Body of pancreas (tissue), 4 donors: ENCODE results near the gene PACRG. TPM values are rescaled to one million over a fixed set of nuclear protein-coding genes. Genes with fewer than 3 reads are reported as not detected.

ENCODE experiments used
- ATAC-seq: fragments of 150-250 bp; one replicate; pipeline ENCODE4 v1.9.1; 2016
- DNase-seq, 4 donors: peaks; one replicate each; pipeline ENCODE4 v3.0.0-alpha.2; 2019
- H3K27ac ChIP-seq, 4 donors: fragments of 200-600 bp; sonication (generic); 1 replicate in 3 of 4; 2 replicates in 1 of 4; pipeline versions ENCODE4 v1.5.1 to v1.6.1; 2016 to 2019; ENCODE audit warnings: mild to moderate bottlenecking in 1 of 4, mixed read lengths in 1 of 4, moderate library complexity in 1 of 4
- H3K27me3 ChIP-seq, 2 donors: fragments of 200-600 bp; sonication (generic); one replicate each; pipeline ENCODE4 v1.6.0; 2016; ENCODE audit warnings: mild to moderate bottlenecking in 1 of 2
- H3K36me3 ChIP-seq, 2 donors: fragments of 200-600 bp; sonication (generic); replicated peaks in 1 of 2; 2 replicates each; pipeline ENCODE4 v1.5.1; 2016; ENCODE audit warnings: low read depth in 2 of 2; ENCODE audit not compliant: insufficient read depth in 1 of 2
- H3K4me1 ChIP-seq: fragments of 200-600 bp; sonication (generic); one replicate; pipeline ENCODE4 v1.6.0; 2016
- H3K4me3 ChIP-seq, 2 donors: fragments of 200-600 bp; sonication (generic); 1 replicate in 1 of 2; 2 replicates in 1 of 2; pipeline ENCODE4 v1.5.1; 2016 to 2019
- H3K9me3 ChIP-seq, 3 donors: fragments of 200-600 bp; sonication (generic); 1 replicate in 2 of 3; 2 replicates in 1 of 3; pipeline ENCODE4 v1.5.1; 2016
- CTCF ChIP-seq, 7 experiments: fragments of 450-650 bp in 4 of 7; fragments of 200-600 bp in 3 of 7; sonication (generic) in 3 of 7; IDR thresholded peaks; one replicate each; pipeline ENCODE4 v1.5.1; 2016 to 2019; ENCODE audit warnings: antibody characterized with exemption in 7 of 7
- POLR2A ChIP-seq, 3 donors: fragments of 450-650 bp; IDR thresholded peaks; one replicate each; pipeline ENCODE4 v1.6.1; 2016; ENCODE audit warnings: antibody characterized with exemption in 3 of 3, mild to moderate bottlenecking in 2 of 3
- WGBS, 2 donors: methylation state at CpG; one replicate each; pipeline ENCODE4 v1.1.5; 2017; 5-methylcytosine and 5-hydroxymethylcytosine counted together
- intact Hi-C: fragments of 100-400 bp; cut with DNase I; formaldehyde crosslinking; loops from one replicate; pipeline ENCODE4 v1.15.1; 2023
- total RNA-seq, 2 donors: library from RNA; depleted of rRNA; stranded (reverse); fragments of >200 nt; gene quantifications; one replicate each; pipeline ENCODE4 v1.1.0, GENCODE V29; 2016

PACRG gene
- total RNA-seq, 2 donors from 2014 or later = 7.8 to 10.9 TPM

DNA sequence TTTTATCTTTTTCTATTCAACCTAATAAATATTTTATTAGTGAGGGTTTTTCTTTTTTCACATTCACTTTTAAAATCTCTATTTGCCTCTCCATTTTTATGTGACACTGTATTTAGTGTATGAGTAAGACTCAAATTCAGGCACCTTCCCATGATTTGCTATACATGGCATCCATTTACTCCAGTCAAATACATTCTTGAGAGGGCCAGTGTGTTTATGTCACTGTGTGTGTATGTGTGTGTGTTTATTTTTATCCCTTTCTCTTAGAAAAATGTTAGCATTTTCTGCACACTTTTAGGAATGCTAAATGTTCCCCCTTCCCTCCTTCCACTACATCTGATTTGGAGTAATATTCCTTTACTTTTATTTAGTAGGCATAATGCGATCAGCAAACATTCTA is 290.0 kb downstream of the PACRG start:
- no peaks in the 10 kb centered on the region for H3K36me3 ChIP-seq
- TF ChIP-seq CTCF (IDR thresholded peaks at IDR 0.05) (no peak), POLR2A (IDR thresholded peaks at IDR 0.05) (no peak)
- no peak overlapping the region for H3K27ac ChIP-seq
- no peaks in the 10 kb centered on the region for H3K27me3 ChIP-seq
- no peak overlapping the region for H3K4me3 ChIP-seq
- WGBS, 2 donors = 87 to 92% methylated on average over 1 of the region's 1 CpG
- H3K4me1 ChIP-seq = no peaks in the 10 kb centered on the region
- intact Hi-C loops = no loop called here
- no peaks in the 10 kb centered on the region for H3K9me3 ChIP-seq
- DNase-seq (no peak), ATAC-seq (no peak)

DNA sequence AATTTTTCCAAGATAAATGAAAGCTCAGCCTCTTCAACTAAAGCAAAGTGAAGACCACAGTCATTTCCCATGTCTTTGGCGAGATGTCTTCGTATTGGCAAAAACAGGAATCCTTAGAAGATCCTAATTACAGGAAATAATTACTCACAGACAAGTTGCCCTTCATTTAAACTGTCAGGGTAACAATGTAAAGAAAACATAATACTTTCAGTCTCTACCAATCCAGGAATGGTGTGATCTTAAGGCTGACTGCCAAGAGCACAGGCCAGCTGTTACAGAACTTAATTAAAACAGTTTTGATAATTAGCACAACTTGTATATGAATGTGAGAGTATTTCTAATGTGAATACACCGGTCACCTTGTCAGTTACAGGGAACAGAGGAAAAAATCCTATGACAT is 292.2 kb downstream of the PACRG start:
- no peak for DNase-seq
- H3K27me3 ChIP-seq = no peaks in the 10 kb centered on the region
- H3K9me3 ChIP-seq = no peaks in the 10 kb centered on the region
- no peak overlapping the region for H3K27ac ChIP-seq
- H3K4me3 ChIP-seq = no peak overlapping the region
- TF ChIP-seq CTCF (IDR thresholded peaks at IDR 0.05) = no peak
- no peak for TF ChIP-seq POLR2A (IDR thresholded peaks at IDR 0.05)
- no peaks in the 10 kb centered on the region for H3K36me3 ChIP-seq
- no peaks in the 10 kb centered on the region for H3K4me1 ChIP-seq
- intact Hi-C loops = no loop called here
- no peak for ATAC-seq
- 77 to 79% methylated on average over 3 of the region's 3 CpGs for WGBS, 2 donors

DNA sequence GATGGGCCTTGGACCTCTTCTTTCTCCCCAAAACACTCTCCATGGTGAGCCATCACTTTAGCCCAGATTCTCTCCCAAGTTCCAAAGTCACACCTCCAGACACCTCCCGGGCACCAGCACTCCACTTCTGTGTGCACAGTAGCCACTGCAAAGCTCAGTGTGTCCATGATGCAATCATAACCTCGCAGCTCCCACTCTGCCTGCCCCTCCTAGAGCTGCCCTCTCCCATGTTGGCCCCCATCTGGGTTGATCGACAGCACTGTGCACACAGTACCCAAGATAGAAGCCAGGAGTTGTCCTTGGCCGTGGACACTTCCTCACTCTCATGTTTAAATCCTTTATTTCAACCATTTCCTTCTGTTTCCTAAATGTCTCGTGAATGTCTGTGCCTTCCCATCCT is 293.3 kb downstream of the PACRG start:
- intact Hi-C loops = no loop called here
- no peak overlapping the region for H3K27ac ChIP-seq
- no peaks in the 10 kb centered on the region for H3K4me1 ChIP-seq
- no peak for TF ChIP-seq CTCF (IDR thresholded peaks at IDR 0.05)
- no peak for ATAC-seq
- no peaks in the 10 kb centered on the region for H3K27me3 ChIP-seq
- H3K4me3 ChIP-seq = no peak overlapping the region
- peaks cover 0 to 5% (median 0%) of the 10 kb centered on the region in 3 donors for H3K9me3 ChIP-seq
- no peak for DNase-seq
- H3K36me3 ChIP-seq = no peaks in the 10 kb centered on the region
- WGBS, 2 donors = 58 to 72% methylated on average over 5 of the region's 5 CpGs

DNA sequence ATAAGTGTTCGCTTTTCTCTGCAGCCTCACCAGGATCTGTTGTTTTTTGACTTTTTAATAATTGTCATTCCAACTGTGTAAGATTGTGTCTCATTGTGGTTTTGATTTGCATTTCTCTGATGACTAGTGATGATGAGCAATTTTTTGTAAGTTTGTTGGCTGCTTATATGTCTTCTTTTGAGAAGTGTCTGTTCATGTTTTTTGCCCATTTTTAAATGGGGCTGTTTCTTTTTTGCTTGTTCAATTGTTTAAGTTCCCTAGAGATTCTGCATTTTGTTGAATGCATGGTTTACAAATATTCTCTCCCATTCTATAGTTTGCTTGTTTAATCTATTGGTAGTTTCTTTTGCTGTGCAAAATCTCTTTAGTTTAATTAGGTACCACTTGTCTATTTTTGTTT is 295.9 kb downstream of the PACRG start:
- peaks cover 0 to 5% (median 0%) of the 10 kb centered on the region in 3 donors for H3K9me3 ChIP-seq
- H3K4me3 ChIP-seq = no peak overlapping the region
- ATAC-seq (no peak), DNase-seq (no peak)
- H3K27ac ChIP-seq = no peak overlapping the region
- no peaks in the 10 kb centered on the region for H3K4me1 ChIP-seq
- TF ChIP-seq POLR2A (IDR thresholded peaks at IDR 0.05) (no peak), CTCF (IDR thresholded peaks at IDR 0.05) (no peak)
- no peaks in the 10 kb centered on the region for H3K27me3 ChIP-seq
- no peaks in the 10 kb centered on the region for H3K36me3 ChIP-seq
- intact Hi-C loops = no loop called here
- 87 to 89% methylated on average over 1 of the region's 1 CpG for WGBS, 2 donors

- Histone ChIP-seq H3K27me3 (no peaks in the 10 kb centered on the region), H3K4me1 (no peaks in the 10 kb centered on the region), H3K4me3 (no peak overlapping the region), H3K9me3 (peaks cover 0 to 5% (median 0%) of the 10 kb centered on the region in 3 donors), H3K36me3 (no peaks in the 10 kb centered on the region), H3K27ac (no peak overlapping the region)
- no peak for DNase-seq
- WGBS, 2 donors = 50 to 58% methylated on average over 4 of the region's 4 CpGs
- ATAC-seq = no peak
- TF ChIP-seq POLR2A (IDR thresholded peaks at IDR 0.05) (no peak), CTCF (IDR thresholded peaks at IDR 0.05) (no peak)
- intact Hi-C loops = no loop called here
These were observed 299.1 kb downstream of the PACRG start for GRCh38 chr6:163026893-163027292.
